A549 treated with AZD2906 at 1 μM for 4 hours (cell line): ENCODE measurements around the gene FYN. TPM values are rescaled to one million over a fixed set of nuclear protein-coding genes. Genes with fewer than 3 reads are reported as not detected.

Experiments used
- total RNA-seq: library from RNA; stranded (reverse); fragments of 200-300 nt; extraction: Qiagen RNA extraction; gene quantifications from 5 replicates; pipeline ENCODE4 v1.2.3, GENCODE V29; 2022

Gene FYN
- 3.2 to 4.9 TPM (median 4.6 TPM) in 5 replicates for total RNA-seq

GRCh38 chr6:111873178-111874024 is at the start of gene FYN:
Gene FYN (minus strand): TSS chr6:111873452. CDS start chr6:111720051, 153,401 bp downstream.

Other genes starting within 250 kb of the FYN start
- not detected in 5 replicates for gene CCN6, start 180.7 kb upstream of the FYN start, total RNA-seq
- gene TUBE1, start 214.0 kb upstream of the FYN start, total RNA-seq: 5.2 to 6.8 TPM (median 5.8 TPM) in 5 replicates
- gene FAM229B, start 214.1 kb upstream of the FYN start, total RNA-seq: 5.9 to 9.3 TPM (median 8.4 TPM) in 5 replicates